H9 (cell line): ENCODE data around the gene ZNF423. TPM values are rescaled to one million over a fixed set of nuclear protein-coding genes. Genes with fewer than 3 reads are reported as not detected.

ENCODE experiments used
- DNase-seq: peaks from one replicate; pipeline ENCODE4 v3.0.0-alpha.2; 2017
- H2AFZ ChIP-seq: one replicate; pipeline ENCODE4 v1.6.1; 2013; ENCODE audit warnings: mild to moderate bottlenecking, low read length, control low read depth, moderate library complexity
- H2AK5ac ChIP-seq: 2 replicates; pipeline ENCODE4 v1.6.1; 2013; ENCODE audit warnings: low read length, control low read depth, mixed read lengths; ENCODE audit not compliant: insufficient read length
- H2BK120ac ChIP-seq: one replicate; pipeline ENCODE4 v1.6.1; 2013; ENCODE audit warnings: low read depth, mild to moderate bottlenecking, low read length, control low read depth, inconsistent platforms; ENCODE audit not compliant: poor library complexity, severe bottlenecking
- H2BK12ac ChIP-seq: 2 replicates; pipeline ENCODE4 v1.6.1; 2013; ENCODE audit warnings: low read length, control low read depth, mixed read lengths, low read depth; ENCODE audit not compliant: insufficient read length
- H2BK15ac ChIP-seq: 2 replicates; pipeline ENCODE4 v1.6.1; 2013; ENCODE audit warnings: low read depth, low read length, control low read depth
- H2BK20ac ChIP-seq: one replicate; pipeline ENCODE4 v1.6.1; 2013; ENCODE audit warnings: low read depth, mild to moderate bottlenecking, low read length, control low read depth, inconsistent platforms; ENCODE audit not compliant: poor library complexity, severe bottlenecking
- H2BK5ac ChIP-seq: 2 replicates; pipeline ENCODE4 v1.6.1; 2013; ENCODE audit warnings: low read length, control low read depth, mixed read lengths; ENCODE audit not compliant: insufficient read length
- H3K14ac ChIP-seq: 2 replicates; pipeline ENCODE4 v1.6.1; 2013; ENCODE audit warnings: low read length, control low read depth; ENCODE audit not compliant: insufficient read depth
- H3K18ac ChIP-seq: 2 replicates; pipeline ENCODE4 v1.6.1; 2013; ENCODE audit warnings: low read depth, mild to moderate bottlenecking, mixed read lengths, low read length, control low read depth; ENCODE audit not compliant: insufficient read length
- H3K23ac ChIP-seq: 2 replicates; pipeline ENCODE4 v1.6.1; 2013; ENCODE audit warnings: low read length, control low read depth, mixed read lengths, low read depth; ENCODE audit not compliant: insufficient read length
- H3K23me2 ChIP-seq: 2 replicates; pipeline ENCODE4 v1.6.1; 2013; ENCODE audit warnings: low read depth, mild to moderate bottlenecking, mixed read lengths, low read length, control low read depth; ENCODE audit not compliant: insufficient read length, poor library complexity, severe bottlenecking
- H3K27ac ChIP-seq: 2 replicates; pipeline ENCODE4 v1.5.1; 2013; ENCODE audit warnings: low read length, control low read depth, mixed read lengths, low read depth; ENCODE audit not compliant: insufficient read length
- H3K27me3 ChIP-seq: 2 replicates; pipeline ENCODE4 v1.6.1; 2013; ENCODE audit warnings: low read length, control low read depth, inconsistent platforms; ENCODE audit not compliant: insufficient read depth
- H3K4ac ChIP-seq: 2 replicates; pipeline ENCODE4 v1.6.1; 2013; ENCODE audit warnings: low read depth, mild to moderate bottlenecking, control low read depth, inconsistent platforms, low read length, moderate library complexity
- H3K4me1 ChIP-seq: 2 replicates; pipeline ENCODE4 v1.6.1; 2013; ENCODE audit warnings: low read length, control low read depth, inconsistent platforms; ENCODE audit not compliant: insufficient read depth
- H3K4me2 ChIP-seq: 2 replicates; pipeline ENCODE4 v1.6.1; 2013; ENCODE audit warnings: low read length, control low read depth, mixed read lengths; ENCODE audit not compliant: insufficient read length, insufficient read depth
- H3K56ac ChIP-seq: 2 replicates; pipeline ENCODE4 v1.6.1; 2013; ENCODE audit warnings: low read depth, mild to moderate bottlenecking, mixed read lengths, low read length, control low read depth; ENCODE audit not compliant: insufficient read length
- H3K79me1 ChIP-seq: 2 replicates; pipeline ENCODE4 v1.6.1; 2013; ENCODE audit warnings: low read depth, mild to moderate bottlenecking, moderate library complexity, low read length, control low read depth, inconsistent platforms; ENCODE audit not compliant: insufficient read depth, poor library complexity, severe bottlenecking
- H3K79me2 ChIP-seq: 2 replicates; pipeline ENCODE4 v1.6.1; 2013; ENCODE audit warnings: low read length, control low read depth, inconsistent platforms; ENCODE audit not compliant: insufficient read depth
- H3K9ac ChIP-seq: 2 replicates; pipeline ENCODE4 v1.6.1; 2013; ENCODE audit warnings: low read length, control low read depth, mixed read lengths; ENCODE audit not compliant: insufficient read length; ENCODE audit errors: extremely low read depth
- H3K9me3 ChIP-seq: one replicate; pipeline ENCODE4 v1.6.1; 2013; ENCODE audit warnings: low read depth, low read length, inconsistent platforms; ENCODE audit not compliant: control insufficient read depth
- H3T11ph ChIP-seq: one replicate; pipeline ENCODE4 v1.6.1; 2013; ENCODE audit warnings: mild to moderate bottlenecking, low read length, control low read depth, inconsistent platforms
- H4K20me1 ChIP-seq: one replicate; pipeline ENCODE4 v1.6.1; 2013; ENCODE audit not compliant: control insufficient read depth, insufficient read length, insufficient read depth
- H4K5ac ChIP-seq: 2 replicates; pipeline ENCODE4 v1.6.1; 2013; ENCODE audit warnings: low read depth, mild to moderate bottlenecking, mixed read lengths, low read length, control low read depth; ENCODE audit not compliant: insufficient read length
- H4K8ac ChIP-seq: replicated peaks from 2 replicates; pipeline ENCODE4 v1.6.1; 2013; ENCODE audit warnings: low read length, control low read depth, mixed read lengths, low read depth; ENCODE audit not compliant: insufficient read length
- H4K91ac ChIP-seq: 2 replicates; pipeline ENCODE4 v1.6.1; 2013; ENCODE audit warnings: low read depth, mild to moderate bottlenecking, moderate library complexity, mixed read lengths, low read length, control low read depth; ENCODE audit not compliant: insufficient read length
- H3K27ac Mint-ChIP-seq, 3 experiments: 2 replicates in 2 of 3; 3 replicates in 1 of 3; pipeline ENCODE4 v1.8.0; 2020 to 2021; ENCODE audit warnings: mixed read lengths in 3 of 3, mild to moderate bottlenecking in 1 of 3, moderate library complexity in 1 of 3
- H3K27me3 Mint-ChIP-seq: 2 replicates; pipeline ENCODE4 v1.8.0; 2021; ENCODE audit warnings: low read depth, mild to moderate bottlenecking, moderate library complexity, mixed read lengths
- H3K36me3 Mint-ChIP-seq, 3 experiments: 2 replicates in 2 of 3; 3 replicates in 1 of 3; pipeline ENCODE4 v1.8.0; 2020 to 2021; ENCODE audit warnings: low read depth in 3 of 3, mixed read lengths in 3 of 3; ENCODE audit not compliant: insufficient read depth in 1 of 3
- H3K4me1 Mint-ChIP-seq, 2 experiments: 2 replicates each; pipeline ENCODE4 v1.8.0; 2020; ENCODE audit warnings: mixed read lengths in 2 of 2
- H3K4me3 Mint-ChIP-seq, 2 experiments: 2 replicates in 1 of 2; 3 replicates in 1 of 2; pipeline ENCODE4 v1.8.0; 2020 to 2021; ENCODE audit warnings: mild to moderate bottlenecking in 2 of 2, mixed read lengths in 2 of 2, moderate library complexity in 1 of 2
- H3K9me3 Mint-ChIP-seq, 2 experiments: 2 replicates in 1 of 2; 3 replicates in 1 of 2; pipeline ENCODE4 v1.8.0; 2020; ENCODE audit warnings: mild to moderate bottlenecking in 2 of 2, mixed read lengths in 2 of 2, moderate library complexity in 1 of 2
- WGBS: extraction: QIAGEN DNeasy Blood & Tissue Kit; methylation state at CpG from one replicate; pipeline ENCODE4 v1.1.7; 2013; ENCODE audit warnings: missing lambda C conversion rate, low lambda C conversion rate, mixed read lengths; ENCODE audit not compliant: insufficient read length; ENCODE audit errors: extremely low coverage; 5-methylcytosine and 5-hydroxymethylcytosine counted together
- total RNA-seq: library from RNA; stranded (reverse); gene quantifications from 2 replicates; pipeline ENCODE4 v1.2.1, GENCODE V29; 2021
- TF ChIP-seq, protein P1 (sequence below): fragments of 200-600 bp; sonication (generic); conservative IDR thresholded peaks from 3 replicates; pipeline ENCODE4 v1.8.0; 2021; ENCODE audit warnings: antibody characterized with exemption, mild to moderate bottlenecking

The ZNF423 gene
- total RNA-seq, 1 experiment from 2014 or later = 51.5 TPM

DNA sequence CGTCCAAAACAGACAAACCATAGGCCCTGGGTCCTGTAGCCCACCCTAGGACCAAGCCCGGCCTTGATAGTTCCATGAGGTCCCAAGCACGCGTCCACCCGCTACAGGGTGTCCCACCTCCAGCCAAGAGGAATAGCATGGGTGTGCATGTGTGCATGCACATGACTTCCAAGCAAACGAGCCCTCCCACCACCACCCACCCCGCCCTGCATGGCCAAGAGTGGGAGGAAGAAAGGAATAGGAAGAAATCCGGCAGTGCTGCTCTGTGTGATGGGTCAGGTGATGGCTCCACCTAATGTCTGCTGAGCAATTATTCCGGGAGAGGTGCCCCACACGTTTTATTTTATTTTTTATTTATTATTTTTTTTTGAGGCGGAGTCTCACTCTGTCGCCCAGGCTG is 184.6 kb downstream of the ZNF423 start:
- H3K23me2 ChIP-seq = no peaks in the 10 kb centered on the region
- H3T11ph ChIP-seq = no peak overlapping the region
- H2AFZ ChIP-seq = no peak overlapping the region
- Mint-ChIP-seq H3K27me3 (no peaks in the 10 kb centered on the region), H3K9me3 (no peaks in the 10 kb centered on the region), H3K36me3 (peaks cover 0 to 4% (median 0%) of the 10 kb centered on the region in 3 experiments; a peak in 2 of 7 replicates), H3K27ac (no peak overlapping the region), H3K4me1 (peaks cover 11 to 16% of the 10 kb centered on the region in 2 experiments), H3K4me3 (no peak overlapping the region)
- H2BK5ac ChIP-seq = no peak overlapping the region
- H4K5ac ChIP-seq = no peak overlapping the region
- H2BK15ac ChIP-seq = no peak overlapping the region
- H3K4me1 ChIP-seq = no peaks in the 10 kb centered on the region
- no peak overlapping the region for H3K56ac ChIP-seq
- no peak overlapping the region for H4K8ac ChIP-seq
- H2AK5ac ChIP-seq = no peak overlapping the region
- no peak overlapping the region for H3K9ac ChIP-seq
- WGBS = no CpG with 5 or more reads among the region's 12 CpGs
- H3K4ac ChIP-seq = no peak overlapping the region
- H3K27ac ChIP-seq = no peak overlapping the region
- no peak overlapping the region for H3K18ac ChIP-seq
- no peaks in the 10 kb centered on the region for H3K9me3 ChIP-seq
- H3K79me2 ChIP-seq = no peaks in the 10 kb centered on the region
- no peak overlapping the region for H2BK12ac ChIP-seq
- no peak overlapping the region for H2BK20ac ChIP-seq
- no peak for DNase-seq
- H2BK120ac ChIP-seq = no peak overlapping the region
- TF ChIP-seq, protein P1, sequence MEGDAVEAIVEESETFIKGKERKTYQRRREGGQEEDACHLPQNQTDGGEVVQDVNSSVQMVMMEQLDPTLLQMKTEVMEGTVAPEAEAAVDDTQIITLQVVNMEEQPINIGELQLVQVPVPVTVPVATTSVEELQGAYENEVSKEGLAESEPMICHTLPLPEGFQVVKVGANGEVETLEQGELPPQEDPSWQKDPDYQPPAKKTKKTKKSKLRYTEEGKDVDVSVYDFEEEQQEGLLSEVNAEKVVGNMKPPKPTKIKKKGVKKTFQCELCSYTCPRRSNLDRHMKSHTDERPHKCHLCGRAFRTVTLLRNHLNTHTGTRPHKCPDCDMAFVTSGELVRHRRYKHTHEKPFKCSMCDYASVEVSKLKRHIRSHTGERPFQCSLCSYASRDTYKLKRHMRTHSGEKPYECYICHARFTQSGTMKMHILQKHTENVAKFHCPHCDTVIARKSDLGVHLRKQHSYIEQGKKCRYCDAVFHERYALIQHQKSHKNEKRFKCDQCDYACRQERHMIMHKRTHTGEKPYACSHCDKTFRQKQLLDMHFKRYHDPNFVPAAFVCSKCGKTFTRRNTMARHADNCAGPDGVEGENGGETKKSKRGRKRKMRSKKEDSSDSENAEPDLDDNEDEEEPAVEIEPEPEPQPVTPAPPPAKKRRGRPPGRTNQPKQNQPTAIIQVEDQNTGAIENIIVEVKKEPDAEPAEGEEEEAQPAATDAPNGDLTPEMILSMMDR = no peak
- no peak overlapping the region for H4K91ac ChIP-seq
- H3K79me1 ChIP-seq = no peaks in the 10 kb centered on the region
- no peaks in the 10 kb centered on the region for H4K20me1 ChIP-seq
- no peak overlapping the region for H3K23ac ChIP-seq
- no peaks in the 10 kb centered on the region for H3K27me3 ChIP-seq
- H3K14ac ChIP-seq = no peak overlapping the region; the same call in 1 of the 2 replicates
- no peak overlapping the region for H3K4me2 ChIP-seq
